ENCODE measurements around the gene BTK.
A peak's percentile ranks its signal among the peaks of the same experiment; 100 is the strongest.

BTK gene

GRCh38 chrX:101385795-101386541 is at the start of gene BTK:
BTK (minus strand) TSS chrX:101386191; CDS start chrX:101375284, 10,907 bp downstream.
- DNase-seq (ENCODE audit: low spot score) = no peak

- DNase-seq (ENCODE audit: low spot score) = no peak
These were observed 44.6 kb upstream of the BTK start for GRCh38 chrX:101430457-101431078.

DNA sequence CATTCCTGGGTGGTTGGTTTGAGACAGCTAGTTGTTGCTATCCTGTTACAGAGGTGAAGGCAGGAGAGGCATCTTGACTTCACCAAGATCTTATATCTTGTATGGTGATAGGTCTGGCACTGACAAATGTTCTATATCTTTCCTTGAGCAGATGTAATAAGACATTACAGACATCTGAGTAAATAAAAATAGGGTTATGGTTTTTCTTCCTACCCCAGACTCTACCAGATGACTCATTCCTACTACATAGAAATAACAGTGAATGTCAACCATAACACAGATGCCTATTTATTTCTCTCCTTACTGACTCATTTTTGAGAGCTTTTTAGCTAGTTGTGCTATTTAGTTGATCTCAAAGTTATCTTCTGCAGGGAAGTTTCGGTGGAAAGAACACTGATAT is 43.9 kb upstream of the BTK start:
- DNase-seq (ENCODE audit: low spot score) = no peak

DNA sequence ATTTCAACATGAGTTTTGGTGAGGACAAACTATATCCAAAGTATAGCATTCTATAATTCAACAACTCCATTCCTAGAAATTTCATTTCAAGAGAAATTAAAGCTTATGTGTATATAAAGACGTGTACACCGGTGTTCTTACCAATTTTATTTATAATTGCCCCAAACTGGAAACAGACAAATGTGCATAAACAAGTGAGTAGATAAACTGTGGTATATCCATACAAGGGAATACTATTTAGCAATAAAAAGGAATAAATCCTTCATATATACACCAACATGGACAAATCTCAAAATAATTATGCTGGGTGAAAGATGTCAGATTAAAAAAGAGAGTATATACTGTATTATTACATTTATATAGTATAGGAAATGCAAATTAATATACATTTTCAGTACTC is 42.0 kb upstream of the BTK start:
- DNase-seq (ENCODE audit: low spot score) = no peak

GRCh38 chrX:101419489-101419888 is 33.5 kb upstream of the BTK start:
- no peak for DNase-seq (ENCODE audit: low spot score)

- DNase-seq (ENCODE audit: low spot score) = peak; percentile 11
These were observed 32.2 kb upstream of the BTK start for GRCh38 chrX:101417981-101418841.

- no peak for DNase-seq (ENCODE audit: low spot score)
These were observed 31.2 kb upstream of the BTK start for GRCh38 chrX:101417190-101417589.

GRCh38 chrX:101416691-101417090 is 30.7 kb upstream of the BTK start:
- DNase-seq (ENCODE audit: low spot score) = no peak

GRCh38 chrX:101415180-101416145 is 29.5 kb upstream of the BTK start:
- DNase-seq (ENCODE audit: low spot score) = peak; percentile 68

GRCh38 chrX:101411984-101412383 is 26.0 kb upstream of the BTK start:
- DNase-seq (ENCODE audit: low spot score) = no peak

- no peak for DNase-seq (ENCODE audit: low spot score)
These were observed 24.5 kb upstream of the BTK start for GRCh38 chrX:101410461-101410860.

DNA sequence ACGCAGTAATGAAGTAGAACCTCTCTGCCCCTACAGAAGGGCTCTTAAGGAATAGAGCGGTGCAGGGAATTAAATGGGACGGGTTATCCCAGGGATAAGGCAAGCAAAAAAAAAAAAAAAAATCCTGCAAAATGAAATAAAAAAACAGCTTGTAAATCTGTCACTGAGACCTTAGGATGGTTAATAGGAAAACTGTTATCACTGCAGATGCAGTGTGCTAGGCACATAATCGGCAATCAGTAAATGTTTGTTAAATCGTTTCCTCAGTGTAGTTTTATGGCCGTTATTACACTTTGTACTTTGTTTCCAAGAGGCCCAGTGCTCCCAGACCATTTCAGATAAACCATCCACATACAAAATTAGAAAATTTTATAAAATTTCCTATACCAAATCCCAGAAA is 23.1 kb upstream of the BTK start:
- DNase-seq (ENCODE audit: low spot score) = no peak

DNA sequence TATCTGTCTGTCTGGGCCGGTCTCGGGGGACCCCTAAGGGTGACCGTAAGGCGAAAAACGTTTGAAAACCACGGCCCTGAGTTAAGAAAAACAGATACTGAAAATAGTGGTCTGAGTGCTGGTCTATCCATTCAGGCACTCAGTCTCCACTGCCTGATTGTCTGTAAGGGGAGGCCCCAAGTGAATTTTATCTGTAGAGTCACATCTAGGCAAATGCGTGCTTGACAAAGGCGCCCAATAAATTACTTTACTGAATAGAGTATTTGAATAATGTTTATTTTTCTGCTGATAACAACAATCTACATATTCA is 22.5 kb upstream of the BTK start:
- no peak for DNase-seq (ENCODE audit: low spot score)

DNA sequence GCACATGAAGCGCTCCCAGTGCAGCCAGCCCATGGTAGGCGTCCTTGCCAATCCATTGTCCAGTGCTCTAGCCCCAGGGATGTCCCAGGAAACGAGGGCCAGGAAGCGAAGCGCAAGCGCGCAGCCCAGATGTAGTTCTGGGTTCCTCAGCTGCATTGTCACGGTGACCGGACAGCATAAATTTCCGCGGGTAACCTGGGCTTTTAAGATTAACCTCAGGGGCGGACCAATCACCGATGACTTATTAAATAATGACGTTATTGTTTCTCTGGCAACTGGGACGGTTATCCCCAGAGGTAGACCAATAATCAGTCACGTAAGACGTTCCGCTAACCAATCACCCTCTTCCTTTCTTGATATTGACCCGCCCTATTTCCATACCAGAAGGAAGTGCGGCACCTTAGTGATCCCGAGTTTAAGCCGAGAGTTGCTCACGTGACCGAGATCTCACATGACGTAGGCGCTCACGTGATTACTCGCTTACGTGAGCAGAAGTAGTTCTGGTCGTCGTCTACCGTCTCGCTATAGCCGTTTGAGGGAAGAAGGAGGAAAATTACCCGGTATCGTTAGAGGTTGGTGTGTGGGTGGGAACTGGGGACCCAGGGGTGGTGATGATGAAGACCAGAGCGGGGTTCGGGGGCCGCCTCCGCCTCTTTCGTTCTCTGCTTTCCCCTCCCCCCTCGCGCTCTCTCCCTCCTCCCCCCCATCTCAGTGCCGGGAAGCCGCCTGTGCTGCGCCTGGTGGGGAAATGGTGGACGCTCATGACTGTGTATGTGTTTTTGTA is 21.9 kb upstream of the BTK start, which contains the start of the genes GLA and HNRNPH2:
Gene GLA (minus strand): TSS at position 178 of the 784 bp plus-strand sequence. CDS start 22 bp downstream, at position 156.
Gene HNRNPH2 (plus strand): TSS at position 475 of the 784 bp plus-strand sequence. CDS start 3,767 bp downstream, outside the sequence.
- DNase-seq (ENCODE audit: low spot score) = peak; percentile 91

- no peak for DNase-seq (ENCODE audit: low spot score)
These were observed 21.3 kb upstream of the BTK start for GRCh38 chrX:101407167-101407747.

- DNase-seq (ENCODE audit: low spot score) = no peak
These were observed 13.8 kb upstream of the BTK start for GRCh38 chrX:101399825-101400224.

- DNase-seq (ENCODE audit: low spot score) = no peak
These were observed 12.7 kb upstream of the BTK start for GRCh38 chrX:101398694-101399093.

- no peak for DNase-seq (ENCODE audit: low spot score)
These were observed 11.8 kb upstream of the BTK start for GRCh38 chrX:101397779-101398178.

DNA sequence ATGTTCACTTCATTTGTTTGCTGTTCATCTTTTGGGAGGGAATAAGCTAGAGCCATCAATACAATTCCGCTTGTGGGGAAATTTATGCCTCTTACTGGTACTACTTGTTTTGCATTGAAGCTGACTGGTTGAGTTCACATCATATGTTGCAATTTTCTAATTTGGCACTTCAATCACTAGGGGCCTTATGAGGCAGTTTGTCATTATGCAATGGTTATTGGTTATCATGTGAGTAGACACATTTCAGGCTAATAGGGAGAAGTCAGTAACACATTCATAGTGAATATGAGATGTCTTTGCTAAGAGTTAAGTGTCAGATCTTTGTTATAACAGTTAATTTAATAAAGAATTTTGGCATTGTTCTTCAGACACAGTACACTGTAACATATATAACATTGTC is 9.8 kb upstream of the BTK start:
- no peak for DNase-seq (ENCODE audit: low spot score)

DNA sequence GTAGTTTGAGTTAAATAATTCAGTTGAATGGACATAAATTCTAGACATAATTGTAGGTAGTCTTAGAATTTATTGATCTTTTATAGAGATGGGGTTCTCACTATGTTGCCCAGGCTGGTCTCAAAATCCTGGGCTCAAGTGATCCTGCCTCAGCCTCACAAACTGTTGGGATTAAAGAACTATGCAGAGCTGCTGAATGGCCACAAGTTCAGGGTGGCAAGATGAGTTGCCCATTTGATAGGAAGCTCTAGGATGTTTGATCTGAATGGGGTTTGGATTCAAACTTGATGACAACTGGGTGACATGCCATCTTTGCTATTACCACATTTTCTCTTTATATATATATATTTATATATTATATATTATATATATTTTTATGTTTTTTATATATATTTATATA is 8.4 kb upstream of the BTK start:
- no peak for DNase-seq (ENCODE audit: low spot score)

Measured in CD4-positive, alpha-beta T cell treated with Interleukin-6 at 100 ng/mL for 8 hours (primary cell).